Ascending aorta (tissue), 2 donors: ENCODE measurements around the gene CHRNA1. TPM values are rescaled to one million over a fixed set of nuclear protein-coding genes. Genes with fewer than 3 reads are reported as not detected.

Source experiments
- DNase-seq, 2 donors: peaks; one replicate each; pipeline ENCODE4 v3.0.0-alpha.2; 2019; ENCODE audit warnings: low spot score in 2 of 2
- H3K27ac ChIP-seq, 2 donors: fragments of 200-600 bp; sonication (generic); one replicate each; pipeline ENCODE4 v1.5.1; 2016 to 2017; ENCODE audit warnings: mild to moderate bottlenecking in 1 of 2
- H3K27me3 ChIP-seq: fragments of 200-600 bp; sonication (generic); one replicate; pipeline ENCODE4 v1.5.1; 2017
- H3K36me3 ChIP-seq, 2 donors: fragments of 200-600 bp; sonication (generic); one replicate each; pipeline ENCODE4 v1.5.1; 2016
- H3K4me1 ChIP-seq, 2 donors: fragments of 200-600 bp; sonication (generic); one replicate each; pipeline ENCODE4 v1.5.1; 2016 to 2017; ENCODE audit warnings: mild to moderate bottlenecking in 1 of 2
- H3K4me3 ChIP-seq, 2 donors: fragments of 200-600 bp; sonication (generic); one replicate each; pipeline ENCODE4 v1.5.1; 2016 to 2017; ENCODE audit warnings: mild to moderate bottlenecking in 1 of 2
- H3K9me3 ChIP-seq, 2 donors: fragments of 200-600 bp; sonication (generic); one replicate each; pipeline ENCODE4 v1.5.1; 2016
- CTCF ChIP-seq, 3 experiments: fragments of 200-600 bp in 2 of 3; fragments of 450-650 bp in 1 of 3; sonication (generic) in 2 of 3; IDR thresholded peaks; one replicate each; pipeline ENCODE4 v1.5.1; 2016 to 2019; ENCODE audit warnings: antibody characterized with exemption in 3 of 3, mild to moderate bottlenecking in 1 of 3, moderate library complexity in 1 of 3
- intact Hi-C: fragments of 100-400 bp; cut with DNase I; formaldehyde crosslinking; loops from one replicate; pipeline ENCODE4 v1.15.1; 2023
- total RNA-seq: library from RNA; depleted of rRNA; stranded (reverse); fragments of >200 nt; gene quantifications from one replicate; pipeline ENCODE4 v1.1.0, GENCODE V29; 2016

Gene CHRNA1
- total RNA-seq, 1 donor from 2014 or later, result not detected

GRCh38 chr2:174774886-174775285 lies 10.6 kb upstream of the CHRNA1 start:
- H3K27ac ChIP-seq, result no peak overlapping the region
- H3K4me3 ChIP-seq, result no peak overlapping the region
- no peak for TF ChIP-seq CTCF (IDR thresholded peaks at IDR 0.05)
- H3K36me3 ChIP-seq, result no peaks in the 10 kb centered on the region
- no peaks in the 10 kb centered on the region for H3K27me3 ChIP-seq
- H3K4me1 ChIP-seq, result peaks cover 0 to 7% of the 10 kb centered on the region in 2 donors
- intact Hi-C loops, result no loop called here
- H3K9me3 ChIP-seq, result no peaks in the 10 kb centered on the region
- DNase-seq, result no peak

- H3K9me3 ChIP-seq, result no peaks in the 10 kb centered on the region
- no peak overlapping the region for H3K27ac ChIP-seq
- H3K4me3 ChIP-seq, result no peak overlapping the region
- H3K4me1 ChIP-seq, result peaks cover 0 to 7% of the 10 kb centered on the region in 2 donors
- intact Hi-C loops, result no loop called here
- H3K27me3 ChIP-seq, result no peaks in the 10 kb centered on the region
- no peaks in the 10 kb centered on the region for H3K36me3 ChIP-seq
- DNase-seq, result no peak
- TF ChIP-seq CTCF (IDR thresholded peaks at IDR 0.05), result no peak
Observed at GRCh38 chr2:174773215-174773614, 8.9 kb upstream of the CHRNA1 start.

- intact Hi-C loops, result no loop called here
- no peak for TF ChIP-seq CTCF (IDR thresholded peaks at IDR 0.05)
- no peaks in the 10 kb centered on the region for H3K36me3 ChIP-seq
- peaks cover 0 to 7% of the 10 kb centered on the region in 2 donors for H3K4me1 ChIP-seq
- H3K27me3 ChIP-seq, result no peaks in the 10 kb centered on the region
- H3K9me3 ChIP-seq, result no peaks in the 10 kb centered on the region
- DNase-seq, result no peak
- H3K27ac ChIP-seq, result no peak overlapping the region
- no peak overlapping the region for H3K4me3 ChIP-seq
Observed at GRCh38 chr2:174772472-174772801, 8.2 kb upstream of the CHRNA1 start.

DNA sequence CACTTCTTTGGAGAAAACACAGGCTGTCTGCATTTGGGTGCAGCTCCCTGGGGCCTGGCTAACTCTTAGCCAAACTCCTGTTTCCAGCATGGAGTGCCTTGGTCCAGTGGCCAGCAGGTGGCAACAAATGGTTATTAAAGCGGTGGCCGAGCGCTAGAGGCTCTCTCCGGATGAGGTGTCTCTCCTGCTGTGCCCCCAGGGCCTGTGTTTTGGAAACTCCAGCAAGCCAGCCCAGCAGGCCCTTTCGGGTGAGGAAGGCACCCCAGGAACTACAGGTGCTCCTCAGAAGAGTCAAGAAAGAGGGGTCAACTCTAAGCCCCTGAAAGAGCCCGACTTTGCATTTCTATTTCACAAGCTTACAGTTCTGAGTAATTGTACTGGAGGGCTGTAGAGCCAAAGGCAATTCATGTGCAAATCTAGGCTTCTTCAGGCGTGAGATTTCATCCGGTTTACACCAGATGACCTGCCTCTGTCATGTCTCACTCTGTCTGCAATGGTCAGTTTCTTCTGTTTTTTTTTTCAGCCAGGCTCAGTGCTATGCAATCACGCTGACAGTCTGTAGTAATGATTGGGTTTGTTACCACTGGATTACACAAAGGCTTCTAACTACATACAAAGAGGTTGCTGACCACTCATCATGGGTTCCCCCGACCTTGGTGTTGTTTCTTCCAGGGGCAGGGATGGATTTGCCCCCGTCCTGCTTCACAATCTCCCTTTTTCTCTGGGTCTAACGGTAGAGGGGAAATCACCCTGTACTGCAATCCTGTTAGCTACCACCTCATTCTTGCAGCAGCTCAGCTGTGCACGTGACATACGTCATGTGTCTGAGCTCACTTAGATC lies 7.6 kb upstream of the CHRNA1 start:
- Histone ChIP-seq H3K4me1 (peaks cover 0 to 7% of the 10 kb centered on the region in 2 donors), H3K4me3 (peak overlapping the region in 1 of 2 donors; percentile 36), H3K27me3 (no peaks in the 10 kb centered on the region), H3K36me3 (no peaks in the 10 kb centered on the region), H3K27ac (peak overlapping the region in 1 of 2 donors; percentile 12), H3K9me3 (no peaks in the 10 kb centered on the region)
- peak in 1 of 2 donors; percentile 80 for DNase-seq
- intact Hi-C loops, result loop anchor here (1.0 to 2.0 kb wide), 2 partner anchors 213 to 219 kb away; no protein-coding TSS in a partner anchor
- peak; percentile 71 to 87 (median 75) for TF ChIP-seq CTCF (IDR thresholded peaks at IDR 0.05)

DNA sequence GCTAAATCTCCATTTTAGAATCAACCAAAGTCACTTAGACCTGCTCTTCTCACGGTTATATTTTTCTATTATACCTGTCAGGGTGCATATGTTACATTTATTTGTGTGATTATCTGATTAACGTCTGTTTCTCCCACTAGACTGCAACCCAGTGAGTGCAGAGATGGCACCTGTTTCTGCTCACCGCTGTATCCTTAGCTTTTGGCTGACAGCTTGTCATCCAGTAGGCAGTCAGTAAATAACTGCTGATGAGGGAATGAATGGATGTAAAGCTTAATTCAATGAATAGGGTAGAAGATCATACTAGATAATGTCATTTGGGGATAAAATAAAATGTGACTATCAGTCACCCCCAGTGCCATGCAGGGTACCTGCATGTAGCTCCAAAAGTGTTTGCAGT lies 6.9 kb upstream of the CHRNA1 start:
- Histone ChIP-seq H3K4me3 (no peak overlapping the region), H3K27ac (no peak overlapping the region), H3K4me1 (peaks cover 0 to 7% of the 10 kb centered on the region in 2 donors), H3K36me3 (no peaks in the 10 kb centered on the region), H3K9me3 (no peaks in the 10 kb centered on the region), H3K27me3 (no peaks in the 10 kb centered on the region)
- DNase-seq, result no peak
- TF ChIP-seq CTCF (IDR thresholded peaks at IDR 0.05), result no peak
- intact Hi-C loops, result loop anchor here (1.0 to 2.0 kb wide), 2 partner anchors 214 to 220 kb away; no protein-coding TSS in a partner anchor
